NCI-H82 treated with DMSO at 0.1 percent for 48 hours (cell line): Measurements from ENCODE around the gene AQP10.
A peak's percentile ranks its signal among the peaks of the same experiment; 100 is the strongest.
"Not testable (repeated sequence)": the region's sequence is repeated elsewhere in the genome, so short reads cannot be mapped to it uniquely, and the experiment has no call there.

ENCODE experiments used
- DNase-seq: peaks from one replicate; lab custom pipeline; 2025; ENCODE audit not compliant: unreplicated experiment; lab: John Stamatoyannopoulos, UW

AQP10 gene

DNA sequence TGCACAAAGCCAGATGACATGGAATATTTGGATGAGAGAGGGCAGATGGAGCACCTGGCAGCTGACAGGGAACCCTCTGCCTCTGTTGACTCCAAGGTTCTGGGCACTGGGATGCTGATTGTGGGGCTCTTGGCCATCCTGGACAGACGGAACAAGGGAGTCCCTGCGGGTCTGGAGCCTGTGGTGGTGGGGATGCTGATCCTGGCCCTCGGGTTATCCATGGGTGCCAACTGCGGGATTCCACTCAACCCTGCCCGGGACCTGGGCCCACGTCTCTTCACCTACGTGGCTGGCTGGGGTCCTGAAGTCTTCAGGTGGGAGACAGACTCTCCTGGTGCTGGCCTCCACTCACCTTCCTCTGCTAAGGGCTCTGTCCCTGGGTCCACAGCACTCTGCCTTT is 2.6 kb downstream of the AQP10 start:
- DNase-seq: no peak

DNA sequence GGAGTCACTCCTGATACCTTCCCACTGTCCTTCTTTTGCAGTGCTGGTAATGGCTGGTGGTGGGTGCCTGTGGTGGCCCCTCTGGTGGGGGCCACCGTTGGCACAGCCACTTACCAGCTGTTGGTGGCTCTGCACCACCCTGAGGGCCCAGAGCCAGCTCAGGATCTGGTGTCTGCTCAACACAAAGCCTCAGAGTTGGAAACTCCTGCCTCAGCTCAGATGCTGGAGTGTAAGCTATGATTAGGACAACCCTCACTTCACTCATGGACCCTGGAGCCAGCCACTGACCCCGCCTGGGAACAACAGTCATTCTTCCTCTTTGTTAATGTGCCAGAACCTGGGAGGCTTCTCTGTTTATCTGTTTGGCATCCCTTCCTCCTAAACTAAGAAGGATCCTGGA is 3.3 kb downstream of the AQP10 start:
- no peak for DNase-seq

DNA sequence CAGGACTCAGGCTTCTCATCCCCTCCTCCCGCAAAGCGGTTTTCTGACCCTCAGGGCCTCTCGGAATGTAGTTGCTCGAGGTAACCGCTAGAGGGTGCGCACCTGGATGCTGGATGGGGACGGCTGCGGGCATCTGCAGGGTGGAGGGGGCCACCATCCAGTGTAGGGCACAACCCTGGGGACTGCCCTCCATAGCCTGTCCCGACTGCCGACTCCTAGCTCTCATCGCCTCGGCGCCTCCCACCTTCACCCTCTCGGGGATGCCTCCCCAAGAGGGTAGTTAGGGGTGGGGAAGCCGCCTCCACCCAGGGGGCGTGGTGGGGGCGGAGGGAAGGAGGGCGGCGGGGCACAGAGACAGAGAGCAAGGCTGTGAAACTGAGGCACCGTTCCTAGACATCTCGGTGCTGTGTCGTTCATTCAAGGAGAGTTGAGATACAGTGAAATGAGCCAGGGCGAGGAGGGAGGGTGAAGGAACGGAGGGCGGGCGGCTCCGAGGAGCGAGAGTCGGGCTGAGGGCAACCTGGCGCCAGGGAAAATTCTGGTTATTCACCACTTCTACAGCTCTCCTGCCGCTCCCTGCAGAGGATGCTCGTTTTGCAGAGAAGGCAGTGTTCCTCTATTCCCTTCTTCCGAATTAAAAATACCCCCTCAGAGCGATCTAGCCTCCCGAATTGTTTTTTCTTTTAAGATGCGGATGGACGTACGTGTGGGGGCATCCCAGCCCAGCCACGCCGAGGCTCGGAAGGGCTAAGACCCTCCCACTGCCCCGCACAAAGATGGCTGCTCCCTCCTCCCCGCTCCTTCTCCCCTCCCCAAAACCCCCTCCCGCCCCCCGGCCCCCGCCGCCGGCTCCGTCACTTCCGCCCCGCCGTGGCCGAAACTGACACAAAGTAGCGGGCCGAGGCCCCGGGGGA is 4.0 kb downstream of the AQP10 start, which contains the start of gene ATP8B2:
Gene ATP8B2 (plus strand): TSS at position 857 of the 914 bp plus-strand sequence. CDS start 2,617 bp downstream, outside the sequence.
- peak; percentile 71 for DNase-seq

DNA sequence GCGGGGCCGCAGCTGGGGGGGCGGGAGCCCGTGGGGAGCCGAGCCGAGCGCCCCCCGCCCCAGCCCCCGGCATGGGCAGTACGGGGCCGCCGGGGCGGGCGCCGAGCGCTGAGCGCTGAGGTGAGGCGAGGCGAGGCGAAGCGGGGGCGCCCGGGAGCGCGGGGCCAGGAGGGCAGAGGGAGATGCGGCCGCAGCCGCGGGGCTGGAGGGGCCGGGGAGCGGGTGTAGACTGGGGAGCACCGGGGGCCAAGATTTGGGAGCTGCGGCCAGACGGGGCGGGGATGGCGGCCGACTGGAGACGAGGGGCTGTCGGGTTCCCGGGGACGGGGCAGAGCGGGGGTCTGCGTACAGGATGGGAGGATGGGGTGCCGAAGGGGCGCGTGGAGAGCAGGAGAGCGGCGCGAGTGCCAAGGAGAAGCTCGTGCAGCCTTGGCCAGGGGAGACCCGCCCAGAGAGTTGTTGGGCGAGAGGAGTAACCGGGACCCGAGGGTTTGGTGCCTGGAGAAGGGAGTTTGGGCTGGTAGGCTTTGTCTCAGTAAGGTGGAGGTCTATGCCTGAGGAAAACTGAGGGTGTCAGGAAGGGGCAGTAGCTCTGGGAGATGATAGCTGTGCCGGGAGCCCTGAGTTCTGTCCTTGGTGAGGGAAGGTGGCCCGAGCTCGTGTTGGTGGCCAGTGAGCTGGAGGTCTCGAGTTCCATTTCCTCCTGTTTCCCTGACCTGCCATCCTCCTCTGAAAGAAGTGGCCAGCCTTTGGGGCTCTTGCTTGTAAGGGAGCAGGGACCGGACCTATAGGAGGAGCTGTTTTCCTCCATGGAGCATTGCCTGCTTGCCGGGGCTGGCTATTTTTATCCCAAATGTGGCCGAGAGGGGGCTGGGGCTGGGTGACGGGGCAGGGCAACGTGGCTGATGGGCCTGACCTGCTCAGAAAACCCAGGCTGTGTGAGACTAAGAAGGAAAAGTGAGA is 5.0 kb downstream of the AQP10 start:
- peak; percentile 17 for DNase-seq

DNA sequence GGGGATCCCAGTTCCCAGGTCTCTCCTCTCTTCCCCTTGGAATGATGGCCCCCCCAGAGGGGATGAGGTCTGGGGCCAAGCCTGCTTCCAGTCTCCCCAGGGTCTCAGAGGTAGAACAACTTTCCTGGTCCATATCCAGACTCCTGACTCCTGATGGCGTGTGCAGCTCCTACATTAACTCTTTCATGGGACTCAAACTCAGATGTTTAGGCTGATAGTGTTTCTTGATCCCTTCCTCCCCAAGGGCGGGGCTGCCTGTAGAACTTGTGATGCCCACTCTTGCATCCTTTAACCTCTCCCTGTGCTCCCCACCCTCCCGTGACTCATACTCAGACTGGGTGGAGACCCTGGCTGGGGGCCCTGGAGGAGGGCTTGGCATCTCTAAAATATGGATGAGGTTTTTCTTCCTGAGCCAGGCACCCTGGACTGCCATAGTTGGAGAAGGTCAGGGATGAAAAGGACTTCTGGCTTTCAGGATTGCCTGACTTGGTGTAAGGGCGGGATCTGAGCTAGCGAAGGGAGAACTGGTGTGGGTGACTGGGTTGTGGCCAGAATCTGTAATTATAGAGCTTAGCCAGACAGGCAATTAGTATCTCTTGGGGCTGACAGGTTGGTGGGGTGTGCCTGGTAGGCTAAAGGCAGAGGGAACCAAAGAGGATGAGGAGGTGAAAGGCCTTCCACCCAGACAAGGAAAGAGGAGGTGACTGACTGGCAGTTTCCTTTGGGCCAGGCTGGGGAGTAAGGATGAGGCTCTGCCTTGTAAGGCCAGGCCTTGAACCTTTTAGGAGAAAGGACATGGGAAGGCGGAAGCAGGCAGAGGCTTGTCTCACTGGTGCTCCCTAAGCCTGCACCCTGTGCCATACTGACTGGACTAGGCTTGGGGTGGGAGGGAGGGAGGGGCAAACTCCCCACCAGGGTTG is 5.9 kb downstream of the AQP10 start:
- no peak for DNase-seq

DNA sequence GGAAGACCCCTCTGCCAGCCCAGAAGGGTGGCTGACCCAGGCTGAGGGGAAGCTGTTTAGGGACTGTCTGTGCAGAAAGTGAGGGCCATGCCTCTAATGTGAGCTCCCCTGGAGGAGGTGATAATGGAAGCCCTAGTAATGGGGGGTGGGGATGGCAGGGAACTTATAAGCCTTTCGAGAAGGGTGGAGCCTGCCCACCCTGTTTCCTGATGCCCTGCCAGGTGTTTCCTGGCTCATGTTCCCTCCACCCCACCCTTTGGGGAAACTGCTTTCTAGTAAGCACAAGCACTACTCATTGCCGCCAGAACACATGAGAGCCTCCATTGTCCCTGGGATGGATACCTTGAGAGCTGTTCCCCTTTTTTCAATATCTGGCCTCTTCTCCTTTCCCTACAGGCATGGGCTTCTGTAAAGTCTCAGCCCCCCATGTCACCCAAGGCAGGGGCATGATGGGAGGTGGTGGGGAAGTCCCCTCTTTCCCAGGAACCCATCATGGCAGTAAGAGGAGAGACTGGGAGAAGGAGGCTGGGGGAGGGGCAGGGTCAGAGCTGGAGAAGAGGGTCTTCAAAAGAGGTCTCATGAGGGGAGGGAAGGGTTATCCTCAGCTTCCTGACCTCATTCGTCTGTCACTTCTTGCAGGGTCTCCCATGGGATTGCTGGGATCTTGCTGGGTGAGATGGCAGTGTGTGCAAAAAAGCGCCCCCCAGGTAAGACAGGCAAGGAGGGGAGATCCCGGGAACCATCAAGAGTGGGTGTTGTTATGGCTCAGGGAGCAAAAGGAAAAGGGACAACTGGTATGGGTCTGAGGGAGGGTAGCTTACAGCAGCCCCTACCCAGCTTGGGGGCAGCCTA is 6.8 kb downstream of the AQP10 start:
- DNase-seq: no peak

DNA sequence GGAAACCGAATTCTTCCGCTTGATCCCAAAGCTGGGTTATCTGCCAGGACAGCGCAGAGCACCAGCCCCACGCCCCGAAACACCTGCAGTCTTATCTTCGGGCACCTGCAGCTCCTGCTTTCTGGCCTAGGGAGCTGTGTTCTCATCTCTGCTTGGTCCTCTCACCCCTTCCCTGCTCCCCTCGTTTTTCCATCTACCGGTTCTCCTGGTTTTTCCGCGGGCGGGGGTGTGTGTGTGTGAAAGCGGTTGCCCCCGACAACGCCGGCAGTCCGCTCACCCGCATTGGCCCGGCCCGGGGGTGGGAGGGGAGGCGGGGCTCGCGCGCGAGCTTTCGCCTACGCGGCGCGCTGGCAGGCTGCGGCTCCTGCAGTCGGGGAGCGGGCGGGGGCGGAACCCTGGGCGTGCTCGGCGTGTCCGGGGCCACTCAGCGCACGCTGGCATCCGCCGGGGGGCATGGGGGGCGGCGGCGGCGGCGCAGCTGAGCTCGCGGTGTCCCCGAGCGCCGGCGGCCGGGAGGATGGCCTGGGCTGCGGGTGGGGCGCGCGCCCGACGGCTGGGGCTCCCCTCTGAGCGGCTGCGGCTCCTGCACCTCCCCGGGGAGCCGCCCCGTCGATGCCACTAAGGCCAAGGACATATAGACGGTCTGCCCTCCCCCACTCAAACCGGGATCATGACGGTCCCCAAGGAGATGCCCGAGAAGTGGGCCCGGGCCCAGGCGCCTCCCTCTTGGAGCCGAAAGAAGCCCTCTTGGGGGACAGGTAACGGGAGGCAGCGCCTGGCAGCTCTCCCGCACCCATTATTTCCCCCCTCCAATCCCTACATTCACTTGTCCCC is 7.6 kb downstream of the AQP10 start:
- peak; percentile 8 for DNase-seq

DNA sequence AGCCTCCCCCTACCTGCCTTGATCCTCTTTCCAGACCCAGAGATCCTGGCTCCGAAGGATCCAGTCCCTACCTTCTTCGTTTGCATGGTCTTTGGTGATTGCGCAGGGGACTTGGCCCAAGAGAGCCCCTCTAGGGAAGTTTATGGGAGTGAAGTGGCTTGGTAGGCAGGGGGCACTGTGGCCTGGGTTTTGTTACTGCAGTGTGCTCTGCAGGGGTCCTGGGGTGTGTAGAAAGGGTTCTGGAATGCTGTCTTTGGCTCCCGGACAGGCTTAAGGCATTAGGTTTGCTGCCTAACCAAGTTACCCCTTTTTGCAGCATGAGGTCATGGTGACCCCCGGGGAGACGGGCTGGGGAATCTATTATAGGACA is 8.2 kb downstream of the AQP10 start:
- DNase-seq: no peak

DNA sequence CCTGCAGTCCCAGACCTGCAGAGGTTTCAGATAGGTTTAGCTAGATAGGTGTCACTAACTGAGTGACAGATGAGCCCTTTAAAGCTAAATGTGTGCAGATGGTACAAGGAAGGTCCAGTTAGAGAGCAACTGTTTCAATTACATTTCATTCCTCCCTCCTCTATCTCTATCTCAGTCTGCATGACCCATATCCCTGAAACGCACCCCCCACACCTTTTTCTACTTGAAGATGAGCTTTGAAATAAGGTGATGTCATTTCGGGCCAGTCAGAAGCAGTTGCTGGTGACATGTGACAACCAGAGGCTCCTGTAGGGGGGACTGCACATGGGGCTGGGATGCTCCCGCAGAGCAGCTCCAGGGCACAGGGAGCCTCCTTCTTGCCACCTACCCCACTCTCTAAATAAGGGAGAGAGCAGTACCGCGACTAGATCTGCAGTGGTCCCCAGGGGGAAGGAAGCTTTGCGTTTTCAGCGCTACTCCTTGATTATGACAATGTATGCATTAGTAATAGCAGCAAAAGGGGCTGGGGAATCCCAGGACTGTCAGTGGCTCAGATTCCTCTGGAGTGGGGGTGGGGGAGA is 8.7 kb downstream of the AQP10 start:
- no peak for DNase-seq

DNA sequence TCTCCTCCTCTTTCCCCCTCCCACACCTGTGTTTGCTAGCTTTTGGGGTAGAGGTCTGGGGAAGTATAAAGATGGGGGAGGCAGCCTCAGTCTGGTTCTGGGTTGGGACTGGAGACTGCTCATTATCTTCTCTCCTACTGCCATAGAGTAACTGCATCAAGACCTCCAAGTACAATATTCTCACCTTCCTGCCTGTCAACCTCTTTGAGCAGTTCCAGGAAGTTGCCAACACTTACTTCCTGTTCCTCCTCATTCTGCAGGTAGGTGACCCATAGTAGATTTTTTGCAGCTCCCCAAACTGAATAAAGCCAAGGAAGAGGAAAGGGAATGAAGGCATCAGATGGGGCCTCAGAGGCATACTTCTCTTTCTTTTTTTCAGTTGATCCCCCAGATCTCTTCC is 9.8 kb downstream of the AQP10 start:
- no peak for DNase-seq

DNA sequence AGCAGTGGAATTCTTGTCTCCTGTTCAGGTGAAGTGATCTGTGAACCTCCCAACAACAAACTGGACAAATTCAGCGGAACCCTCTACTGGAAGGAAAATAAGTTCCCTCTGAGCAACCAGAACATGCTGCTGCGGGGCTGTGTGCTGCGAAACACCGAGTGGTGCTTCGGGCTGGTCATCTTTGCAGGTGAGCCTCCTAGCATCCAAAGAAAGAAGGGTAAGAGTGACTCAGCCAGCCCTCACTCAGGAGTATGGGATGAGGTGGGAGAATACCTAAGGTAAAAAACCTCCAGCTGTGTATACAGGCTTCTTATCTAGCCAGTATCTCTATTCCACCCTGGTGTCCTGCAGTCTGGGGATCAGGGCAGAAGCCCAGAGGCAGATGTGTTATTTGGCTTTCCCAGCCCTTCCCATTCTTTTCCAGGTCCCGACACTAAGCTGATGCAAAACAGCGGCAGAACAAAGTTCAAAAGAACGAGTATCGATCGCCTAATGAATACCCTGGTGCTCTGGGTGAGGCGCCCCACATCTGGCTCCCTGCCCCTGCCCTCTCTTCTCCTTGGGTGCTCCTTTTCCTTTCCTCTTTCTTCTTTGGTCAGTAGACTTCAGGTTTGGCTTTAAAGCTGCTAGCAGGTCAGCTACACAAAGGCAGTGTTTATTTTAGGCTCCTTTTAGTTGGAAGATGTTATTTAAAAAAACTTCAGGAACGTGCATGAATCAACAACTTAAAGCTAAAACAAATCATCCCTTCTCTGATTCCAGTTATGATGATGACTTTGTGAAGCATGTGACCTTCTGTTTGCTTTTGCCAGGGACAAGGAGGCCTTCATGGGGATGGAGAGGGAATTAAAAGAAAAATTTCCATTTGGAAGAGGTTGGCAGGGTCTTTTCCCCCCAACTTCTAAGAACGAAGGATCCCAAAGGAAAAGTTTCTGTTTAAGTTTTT is 13.5 kb downstream of the AQP10 start:
- no peak for DNase-seq

DNA sequence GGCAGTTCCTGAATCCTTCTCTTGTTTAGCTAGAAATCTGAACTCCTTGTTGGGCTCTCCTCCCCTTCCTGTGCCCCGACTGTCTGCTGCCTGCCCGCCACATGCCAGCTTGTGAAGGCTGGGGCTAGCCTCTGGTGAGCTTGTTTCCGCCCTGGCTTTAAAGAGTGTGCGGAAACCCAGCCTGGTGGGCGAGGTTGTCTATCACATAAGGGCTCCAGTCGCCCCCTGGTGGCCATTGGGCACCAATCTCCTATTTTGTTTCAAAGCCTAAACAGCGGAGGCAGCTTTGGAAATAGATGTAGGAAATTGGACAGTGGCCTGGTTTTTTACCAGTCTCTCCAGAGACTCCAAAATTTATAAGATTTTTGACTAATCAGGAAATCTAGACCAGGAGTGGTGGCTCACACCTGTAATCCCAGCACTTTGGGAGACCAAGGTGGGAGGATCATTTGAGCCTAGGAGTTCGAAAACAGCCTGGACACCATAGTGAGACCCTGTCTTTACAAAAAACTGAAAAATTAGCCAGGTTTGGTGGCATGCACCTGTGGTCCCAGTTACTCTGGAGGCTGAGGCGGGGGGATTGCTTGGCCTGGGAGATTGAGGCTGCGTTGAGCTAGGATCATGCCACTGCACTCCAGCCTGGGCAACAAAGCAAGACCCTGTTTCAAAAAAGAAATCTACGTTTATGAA is 14.3 kb downstream of the AQP10 start:
- peak; percentile 62 for DNase-seq

DNA sequence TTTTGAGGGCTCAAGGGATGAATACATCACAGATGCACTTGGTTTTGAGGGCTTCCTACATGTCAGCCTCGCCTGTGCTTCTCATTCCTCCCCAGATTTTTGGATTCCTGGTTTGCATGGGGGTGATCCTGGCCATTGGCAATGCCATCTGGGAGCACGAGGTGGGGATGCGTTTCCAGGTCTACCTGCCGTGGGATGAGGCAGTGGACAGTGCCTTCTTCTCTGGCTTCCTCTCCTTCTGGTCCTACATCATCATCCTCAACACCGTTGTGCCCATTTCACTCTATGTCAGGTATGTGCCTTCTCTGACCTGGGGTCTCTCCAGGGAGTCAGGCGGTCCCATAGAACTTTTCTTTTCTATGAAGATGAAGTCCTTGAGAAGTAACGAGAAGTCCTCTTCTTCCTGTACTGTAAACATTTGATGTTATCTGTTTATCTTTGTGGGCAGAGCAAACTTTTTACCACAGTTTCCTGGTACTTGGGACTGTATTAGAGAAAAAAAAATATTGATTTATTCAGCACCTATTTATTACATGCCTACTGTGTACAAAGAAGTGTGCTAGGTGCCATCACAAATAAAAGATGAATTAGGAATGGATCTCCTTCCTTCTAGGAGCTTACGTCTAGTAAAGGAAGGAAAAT is 16.5 kb downstream of the AQP10 start:
- no peak for DNase-seq

DNA sequence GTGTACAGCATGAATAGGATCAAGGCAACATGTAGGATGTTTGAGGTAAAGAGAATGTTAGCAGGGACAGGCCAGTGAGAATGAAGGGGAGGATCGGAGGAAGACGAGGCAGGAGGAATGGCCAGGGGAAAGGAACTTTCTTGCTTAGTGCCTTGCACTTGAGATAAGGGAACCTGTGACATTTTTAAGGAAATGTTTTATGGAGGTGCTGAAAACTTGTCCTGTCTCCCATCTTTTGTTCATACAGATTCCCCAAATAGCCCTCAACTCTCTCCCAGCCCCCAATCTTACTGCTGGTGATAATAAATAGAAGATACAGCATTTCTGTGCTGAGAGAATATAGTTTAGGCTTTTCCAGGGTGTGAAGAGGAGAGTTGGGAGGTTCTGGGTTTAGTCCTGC is 18.0 kb downstream of the AQP10 start:
- no peak for DNase-seq

DNA sequence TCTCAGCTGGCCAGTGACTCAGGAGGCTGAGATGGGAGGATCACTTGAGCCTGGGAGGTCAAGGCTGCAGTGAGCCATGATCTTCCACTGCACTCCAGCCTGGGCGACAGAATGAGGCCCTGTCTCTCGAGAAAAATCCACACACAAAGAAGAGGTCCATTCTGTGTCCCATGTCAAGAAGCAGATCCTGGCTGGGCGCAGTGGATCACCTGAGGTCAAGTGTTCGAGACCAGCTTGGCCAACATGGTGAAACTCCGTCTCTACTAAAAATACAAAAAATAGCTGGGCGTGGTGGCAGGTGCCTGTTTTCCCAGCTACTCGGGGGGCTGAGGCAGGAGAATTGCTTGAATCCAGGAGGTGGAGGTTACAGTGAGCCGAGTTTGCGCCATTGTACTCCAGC is 20.5 kb downstream of the AQP10 start:
- not testable (repeated sequence) for DNase-seq

DNA sequence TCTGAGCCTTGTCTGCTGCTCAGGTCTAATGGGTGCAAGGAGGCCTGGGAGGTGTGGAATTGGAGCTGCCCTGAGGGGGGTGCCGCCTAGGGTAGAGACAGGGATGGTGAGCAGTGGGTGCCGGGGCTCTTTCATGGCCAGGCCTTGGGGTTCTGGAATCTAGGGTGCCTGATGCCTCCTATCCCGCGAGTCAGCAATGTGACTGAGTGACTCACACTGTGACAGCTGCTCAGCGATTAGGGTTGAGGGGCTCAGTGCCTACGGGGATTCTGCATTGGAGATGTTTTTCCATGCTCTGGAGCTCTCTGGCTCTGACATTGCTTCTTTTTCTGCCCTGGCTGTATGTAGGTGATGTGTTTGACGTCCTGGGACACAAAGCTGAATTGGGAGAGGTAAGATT is 21.2 kb downstream of the AQP10 start:
- no peak for DNase-seq
